Activated gamma-delta T cell (primary cell): ENCODE measurements around the gene ISM2.

ENCODE experiments used
- DNase-seq: peaks from one replicate; lab custom pipeline; 2025; lab: John Stamatoyannopoulos, UW

ISM2 gene

DNA sequence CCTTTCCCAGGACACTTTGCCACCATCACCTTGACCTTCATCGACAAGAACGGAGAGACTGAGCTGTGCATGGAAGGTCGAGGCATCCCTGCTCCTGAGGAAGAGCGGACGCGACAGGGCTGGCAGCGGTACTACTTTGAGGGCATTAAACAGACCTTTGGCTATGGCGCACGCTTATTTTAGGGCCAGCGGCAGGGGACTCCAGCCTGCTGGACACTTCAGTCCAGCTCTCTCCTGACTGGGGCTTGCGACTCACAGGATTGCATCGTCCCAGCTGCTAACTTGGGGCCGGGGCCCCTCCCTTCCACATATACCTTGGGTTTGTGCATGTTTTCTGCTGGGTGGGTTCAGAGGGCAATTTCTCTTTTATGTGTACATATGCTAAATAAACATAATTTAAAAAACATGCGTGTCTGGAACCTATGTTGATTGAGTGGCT, 29.5 kb downstream of the ISM2 start:
- DNase-seq, result no peak

- no peak for DNase-seq
Measured at GRCh38 chr14:77467801-77468200, 30.8 kb downstream of the ISM2 start.

DNA sequence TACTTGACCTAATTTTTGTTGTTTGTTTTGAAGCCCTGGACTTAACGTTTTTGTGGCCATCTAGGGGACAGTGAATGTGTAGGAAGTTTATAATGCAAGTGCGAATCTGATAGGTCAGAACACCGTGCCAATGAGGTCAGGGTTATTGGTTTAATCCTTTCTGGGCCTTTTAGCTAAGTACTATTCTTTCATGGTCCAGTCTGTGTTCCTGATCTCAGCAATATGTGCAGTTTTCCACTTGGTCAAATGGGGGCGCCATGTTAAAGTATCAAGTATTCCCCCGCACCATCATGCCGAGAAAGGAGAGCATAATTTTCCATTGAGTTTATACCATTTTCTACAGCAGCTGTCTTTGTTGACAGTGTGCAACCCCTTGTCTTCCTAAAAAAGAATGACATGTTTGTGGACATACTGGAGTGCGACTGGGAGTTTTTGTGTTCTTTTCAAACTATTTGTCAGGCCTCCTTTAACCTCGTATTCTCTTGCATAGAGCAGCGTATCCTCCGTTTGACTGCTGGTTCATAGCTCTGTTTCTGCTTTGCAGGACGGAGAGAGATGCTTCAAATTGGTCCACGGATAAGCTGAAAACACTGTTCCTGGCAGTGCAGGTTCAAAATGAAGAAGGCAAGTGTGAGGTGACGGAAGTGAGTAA, 39.4 kb downstream of the ISM2 start:
- no peak for DNase-seq

DNA sequence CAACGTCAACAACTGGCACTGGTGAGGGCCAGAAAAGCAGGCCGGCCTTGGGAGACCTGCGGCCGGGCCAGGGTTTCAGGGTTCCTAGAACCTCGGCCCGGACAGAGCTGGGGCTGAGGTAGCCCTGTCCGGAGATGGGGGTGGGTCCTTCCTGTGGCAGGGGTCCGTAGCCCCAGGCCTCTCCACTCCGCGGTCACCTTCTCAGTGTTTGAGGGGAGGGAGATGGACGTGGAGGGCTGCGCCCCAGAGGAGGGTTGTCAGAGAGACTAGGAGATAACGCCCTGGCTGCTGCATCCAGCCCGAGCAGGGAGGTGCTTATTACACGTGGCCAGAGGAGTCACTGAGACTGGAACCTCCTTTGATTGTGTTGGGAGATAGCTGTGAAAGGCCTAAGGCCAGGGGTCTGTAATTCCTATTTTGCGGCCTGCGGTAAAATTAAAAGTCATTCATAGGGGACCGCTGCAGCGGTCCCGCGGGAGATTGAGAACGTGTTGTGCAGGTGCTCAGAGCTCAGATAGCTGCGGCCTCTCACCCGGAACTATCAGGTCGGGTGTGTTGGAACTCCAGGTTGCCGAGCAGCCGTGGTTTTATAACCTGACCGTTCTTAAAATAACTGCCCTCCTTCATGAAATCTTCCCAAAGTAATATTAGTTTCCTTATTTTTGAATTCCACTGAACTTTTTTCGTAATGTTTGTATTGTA, 40.2 kb downstream of the ISM2 start:
- DNase-seq, result no peak

DNA sequence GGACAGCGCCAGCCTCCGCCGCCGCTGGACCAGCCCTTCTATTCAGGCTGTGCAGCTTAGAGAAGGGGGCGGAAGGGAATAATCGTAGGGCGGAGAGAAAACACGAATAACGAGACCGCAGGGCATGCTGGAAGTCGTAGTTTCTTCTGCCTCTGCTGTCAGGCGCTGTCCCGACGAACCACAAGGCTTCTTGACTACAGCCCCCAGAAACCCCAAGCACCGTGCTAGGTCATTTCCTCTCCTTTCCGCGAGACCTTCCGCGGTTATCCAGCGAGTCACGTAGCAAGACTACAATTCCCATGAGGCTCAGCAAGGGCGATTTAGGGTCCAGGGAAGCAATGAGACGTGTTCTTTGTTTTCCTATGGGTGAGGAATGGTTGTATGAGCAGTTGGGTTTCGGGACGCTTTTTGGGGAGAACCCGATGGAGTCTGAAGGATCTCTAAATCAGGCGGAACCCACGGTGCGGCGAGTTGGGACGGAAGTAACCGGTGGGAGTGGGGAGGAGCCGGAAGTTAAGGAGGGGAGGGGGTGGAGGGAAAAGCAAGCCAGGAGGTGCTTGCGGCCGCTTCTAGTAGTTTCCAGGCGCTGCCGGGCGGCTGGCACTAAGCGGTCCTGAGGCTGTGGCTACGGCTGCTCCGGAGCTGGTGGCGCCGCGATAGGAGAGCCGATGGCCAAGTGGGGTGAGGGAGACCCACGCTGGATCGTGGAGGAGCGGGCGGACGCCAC, 40.9 kb downstream of the ISM2 start, which contains the start of the genes AHSA1 and VIPAS39:
TSS of gene AHSA1 (plus strand) at position 572 of the 727 bp plus-strand sequence. CDS start at position 669, 97 bp downstream.
TSS of gene VIPAS39 (minus strand) at position 80 of the 727 bp plus-strand sequence. CDS start 3,499 bp downstream, outside the sequence.
- DNase-seq, result peak; percentile 57

- DNase-seq, result no peak
Measured at GRCh38 chr14:77457115-77457521, 41.5 kb downstream of the ISM2 start.

DNA sequence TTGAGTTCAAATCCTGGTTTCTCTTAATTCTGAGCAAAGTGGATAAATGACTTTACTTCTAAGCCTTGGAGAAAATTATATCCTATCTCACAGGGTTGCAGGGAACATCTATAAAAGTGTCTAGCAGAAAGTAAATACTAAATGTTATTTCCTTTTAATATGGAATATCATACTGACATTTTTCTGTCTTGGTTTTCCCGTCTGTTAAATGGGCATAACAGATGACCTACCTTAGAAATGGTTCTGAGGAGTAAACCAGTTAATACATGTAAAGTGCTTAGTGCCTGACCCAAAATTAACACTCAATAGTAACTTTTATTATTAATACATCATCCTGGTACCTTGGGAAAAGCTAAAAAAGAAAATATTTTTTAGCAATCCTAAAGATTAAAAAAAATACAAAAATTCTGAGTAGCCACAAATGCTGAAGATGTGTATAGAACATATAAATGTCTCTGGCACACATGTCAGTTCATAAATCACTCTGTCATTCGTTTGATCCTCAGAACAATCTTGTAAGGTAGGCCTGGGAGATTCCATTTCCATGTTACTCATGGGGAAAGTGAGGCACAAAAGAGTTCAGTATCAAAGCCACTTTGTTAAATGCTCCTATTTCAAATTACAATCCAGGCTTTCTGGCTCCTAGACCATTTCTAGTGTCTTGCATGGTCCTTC, 42.5 kb downstream of the ISM2 start:
- DNase-seq, result no peak

- DNase-seq, result no peak
Measured at GRCh38 chr14:77442196-77442595, 56.4 kb downstream of the ISM2 start.

DNA sequence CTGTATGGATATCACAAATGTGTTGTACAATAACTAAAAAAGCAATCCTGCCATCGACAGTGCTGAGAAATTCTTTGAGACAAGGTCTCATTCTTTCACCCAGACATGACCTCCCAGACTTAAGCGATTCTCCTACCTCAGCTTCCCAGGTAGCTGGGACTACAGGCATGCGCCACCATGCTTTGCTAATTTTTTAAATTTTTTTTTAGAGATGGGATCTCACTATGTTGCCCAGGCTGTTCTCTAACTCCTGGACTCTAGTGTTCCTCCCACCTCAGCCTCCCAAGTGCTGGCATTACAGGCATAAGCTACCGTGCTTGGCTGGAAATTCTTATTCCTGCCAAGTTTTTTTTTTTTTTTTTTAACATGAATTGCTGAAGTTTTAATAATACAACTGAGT, 58.8 kb downstream of the ISM2 start:
- no peak for DNase-seq

- DNase-seq, result no peak
Measured at GRCh38 chr14:77438596-77438995, 60.0 kb downstream of the ISM2 start.

- DNase-seq, result no peak
Measured at GRCh38 chr14:77436042-77436441, 62.6 kb downstream of the ISM2 start.

- DNase-seq, result no peak
Measured at GRCh38 chr14:77426396-77426795, 72.2 kb downstream of the ISM2 start.

DNA sequence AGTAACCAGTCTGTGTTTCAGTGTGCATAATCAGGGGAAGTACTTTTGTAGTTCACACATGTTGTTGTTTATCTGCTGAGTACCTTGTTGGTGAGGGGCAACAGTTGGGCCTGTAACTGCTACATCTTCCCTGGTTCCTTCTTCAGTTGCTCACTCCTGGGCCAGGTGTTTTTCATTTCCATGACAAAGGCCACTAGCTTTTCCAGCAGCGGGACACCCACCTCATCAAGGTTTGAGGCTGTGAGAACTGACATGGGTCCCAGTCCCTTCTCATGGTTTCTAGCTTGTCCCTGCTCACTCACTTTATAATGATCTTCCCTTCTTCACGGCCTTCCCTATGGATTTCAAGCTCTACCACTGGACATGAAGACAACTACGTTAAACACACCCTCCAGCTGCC, 73.8 kb downstream of the ISM2 start:
- no peak for DNase-seq
